K562 (cell line): ENCODE measurements around the gene IMPA2.
"Not testable (repeated sequence)": the region's sequence is repeated elsewhere in the genome, so short reads cannot be mapped to it uniquely, and the experiment has no call there.

Source experiments
- CHD1 ChIP-seq: fragments of 200-600 bp; sonication (generic); IDR thresholded peaks from one replicate; pipeline ENCODE4 v1.6.1; 2012; ENCODE audit warnings: mild to moderate bottlenecking, moderate library complexity, low read length, inconsistent platforms
- EGR1 ChIP-seq: fragments of 450-650 bp; conservative IDR thresholded peaks from 2 replicates; pipeline ENCODE4 v1.6.1; 2017; ENCODE audit warnings: mild to moderate bottlenecking
- FUS ChIP-seq: fragments of 200-400 bp; formaldehyde crosslinking; optimal IDR thresholded peaks from 2 replicates; pipeline ENCODE3; 2017; ENCODE audit warnings: low read depth, low read length
- NFE2L1 ChIP-seq: fragments of 450-650 bp; IDR thresholded peaks from 2 replicates; pipeline ENCODE4 v1.6.1; 2016; ENCODE audit warnings: missing genetic modification characterization, low read depth, mild to moderate bottlenecking, missing compliant biosample characterization, moderate library complexity, borderline replicate concordance
- NR2C2 ChIP-seq, 2 experiments: fragments of 200-800 bp in 1 of 2; sonication (Bioruptor generic) in 1 of 2; sonication (generic) in 1 of 2; formaldehyde crosslinking in 1 of 2; IDR thresholded peaks; 2 replicates each; pipeline versions ENCODE4 v1.6.1 to v1.8.0; 2016 to 2022; ENCODE audit warnings: mild to moderate bottlenecking in 1 of 2, missing compliant biosample characterization in 1 of 2, missing genetic modification characterization in 1 of 2, missing genetic modification reagents in 1 of 2
- SIN3A ChIP-seq, 2 experiments: fragments of 150-350 bp in 1 of 2; IDR thresholded peaks; 2 replicates each; pipeline ENCODE4 v1.6.1; 2011 to 2016; ENCODE audit warnings: borderline replicate concordance in 2 of 2, low read depth in 2 of 2, low read length in 2 of 2, mild to moderate bottlenecking in 2 of 2, moderate library complexity in 2 of 2; ENCODE audit not compliant: control insufficient read depth in 1 of 2
- SREBF2 ChIP-seq: sonication (generic); formaldehyde crosslinking; IDR thresholded peaks from 2 replicates; pipeline ENCODE4 v1.4.0; 2020; ENCODE audit warnings: mild to moderate bottlenecking, missing genetic modification reagents
- TRIM28 ChIP-seq: fragments of 450-650 bp; IDR thresholded peaks from 2 replicates; pipeline ENCODE4 v1.6.1; 2017
- YBX1 ChIP-seq: fragments of 450-650 bp; IDR thresholded peaks from 2 replicates; pipeline ENCODE4 v1.7.1; 2016; ENCODE audit warnings: mild to moderate bottlenecking
- ZNF239 ChIP-seq: fragments of 250-450 bp; sonication (Bioruptor Pico); IDR thresholded peaks from 2 replicates; pipeline ENCODE4 v1.4.0; 2020; ENCODE audit warnings: mild to moderate bottlenecking
- ZNF644 ChIP-seq: fragments of 200-800 bp; sonication (Bioruptor generic); IDR thresholded peaks from 2 replicates; pipeline ENCODE4 v1.6.1; 2016; ENCODE audit warnings: low read depth, missing genetic modification characterization, missing compliant biosample characterization
- TF ChIP-seq, protein P1 (sequence below), 3 experiments: IDR thresholded peaks in 2 of 3; conservative IDR thresholded peaks in 1 of 3; 2 replicates each; pipeline ENCODE4 v1.5.1; 2011 to 2012; ENCODE audit warnings: low read length in 3 of 3, mild to moderate bottlenecking in 3 of 3, control low read depth in 2 of 3, improper control_type of control experiment in 1 of 3, inconsistent platforms in 1 of 3, low read depth in 1 of 3, mixed read lengths in 1 of 3, moderate library complexity in 1 of 3; ENCODE audit not compliant: insufficient read depth in 2 of 3
- TF ChIP-seq, protein P2 (sequence below), 2 experiments: fragments of 450-650 bp; formaldehyde crosslinking in 1 of 2; IDR thresholded peaks; 2 replicates each; pipeline versions ENCODE4 v1.4.0 to v1.6.1; 2014 to 2020; ENCODE audit warnings: mild to moderate bottlenecking in 2 of 2, borderline replicate concordance in 1 of 2, low read depth in 1 of 2

DNA sequence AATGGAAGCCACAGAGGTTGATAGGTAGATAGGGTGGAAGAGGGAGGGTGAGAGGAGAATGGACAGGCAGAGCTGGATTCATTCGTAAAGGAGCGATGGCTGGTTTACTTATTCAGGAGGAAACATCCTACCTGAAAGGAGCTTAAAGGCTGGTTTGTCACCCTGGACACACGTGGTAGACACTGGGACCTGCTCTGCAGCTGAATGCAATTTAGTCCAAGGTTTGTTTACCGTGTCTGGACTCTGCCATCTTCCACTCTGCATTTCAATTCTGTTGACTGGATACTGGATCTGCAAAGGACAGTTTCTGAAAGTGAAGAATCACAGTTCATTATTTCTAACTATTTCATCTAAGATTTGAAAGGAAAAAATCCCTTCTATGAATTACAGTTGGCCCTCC is 96.7 kb downstream of the IMPA2 start:
- not testable (repeated sequence) for TF ChIP-seq CHD1; ZNF644 (tag); EGR1; SIN3A (IDR thresholded peaks at IDR 0.05; ENCODE audit: borderline replicate concordance in 2 of 2, control insufficient read depth in 1 of 2, low read depth in 2 of 2, low read length in 2 of 2); NR2C2 (CRISPR knock-in tag; IDR thresholded peaks at IDR 0.05); NR2C2 (tag; IDR thresholded peaks at IDR 0.05); NFE2L1; ZNF239 (CRISPR knock-in tag); FUS; SREBF2; YBX1; TRIM28
- TF ChIP-seq, protein P1, sequence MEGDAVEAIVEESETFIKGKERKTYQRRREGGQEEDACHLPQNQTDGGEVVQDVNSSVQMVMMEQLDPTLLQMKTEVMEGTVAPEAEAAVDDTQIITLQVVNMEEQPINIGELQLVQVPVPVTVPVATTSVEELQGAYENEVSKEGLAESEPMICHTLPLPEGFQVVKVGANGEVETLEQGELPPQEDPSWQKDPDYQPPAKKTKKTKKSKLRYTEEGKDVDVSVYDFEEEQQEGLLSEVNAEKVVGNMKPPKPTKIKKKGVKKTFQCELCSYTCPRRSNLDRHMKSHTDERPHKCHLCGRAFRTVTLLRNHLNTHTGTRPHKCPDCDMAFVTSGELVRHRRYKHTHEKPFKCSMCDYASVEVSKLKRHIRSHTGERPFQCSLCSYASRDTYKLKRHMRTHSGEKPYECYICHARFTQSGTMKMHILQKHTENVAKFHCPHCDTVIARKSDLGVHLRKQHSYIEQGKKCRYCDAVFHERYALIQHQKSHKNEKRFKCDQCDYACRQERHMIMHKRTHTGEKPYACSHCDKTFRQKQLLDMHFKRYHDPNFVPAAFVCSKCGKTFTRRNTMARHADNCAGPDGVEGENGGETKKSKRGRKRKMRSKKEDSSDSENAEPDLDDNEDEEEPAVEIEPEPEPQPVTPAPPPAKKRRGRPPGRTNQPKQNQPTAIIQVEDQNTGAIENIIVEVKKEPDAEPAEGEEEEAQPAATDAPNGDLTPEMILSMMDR (IDR thresholded peaks at IDR 0.05 in 2 of 3, conservative IDR thresholded peaks at IDR 0.05 in 1 of 3; ENCODE audit: insufficient read depth in 2 of 3, low read depth in 1 of 3, low read length in 3 of 3): not testable (repeated sequence)
- TF ChIP-seq, protein P2, sequence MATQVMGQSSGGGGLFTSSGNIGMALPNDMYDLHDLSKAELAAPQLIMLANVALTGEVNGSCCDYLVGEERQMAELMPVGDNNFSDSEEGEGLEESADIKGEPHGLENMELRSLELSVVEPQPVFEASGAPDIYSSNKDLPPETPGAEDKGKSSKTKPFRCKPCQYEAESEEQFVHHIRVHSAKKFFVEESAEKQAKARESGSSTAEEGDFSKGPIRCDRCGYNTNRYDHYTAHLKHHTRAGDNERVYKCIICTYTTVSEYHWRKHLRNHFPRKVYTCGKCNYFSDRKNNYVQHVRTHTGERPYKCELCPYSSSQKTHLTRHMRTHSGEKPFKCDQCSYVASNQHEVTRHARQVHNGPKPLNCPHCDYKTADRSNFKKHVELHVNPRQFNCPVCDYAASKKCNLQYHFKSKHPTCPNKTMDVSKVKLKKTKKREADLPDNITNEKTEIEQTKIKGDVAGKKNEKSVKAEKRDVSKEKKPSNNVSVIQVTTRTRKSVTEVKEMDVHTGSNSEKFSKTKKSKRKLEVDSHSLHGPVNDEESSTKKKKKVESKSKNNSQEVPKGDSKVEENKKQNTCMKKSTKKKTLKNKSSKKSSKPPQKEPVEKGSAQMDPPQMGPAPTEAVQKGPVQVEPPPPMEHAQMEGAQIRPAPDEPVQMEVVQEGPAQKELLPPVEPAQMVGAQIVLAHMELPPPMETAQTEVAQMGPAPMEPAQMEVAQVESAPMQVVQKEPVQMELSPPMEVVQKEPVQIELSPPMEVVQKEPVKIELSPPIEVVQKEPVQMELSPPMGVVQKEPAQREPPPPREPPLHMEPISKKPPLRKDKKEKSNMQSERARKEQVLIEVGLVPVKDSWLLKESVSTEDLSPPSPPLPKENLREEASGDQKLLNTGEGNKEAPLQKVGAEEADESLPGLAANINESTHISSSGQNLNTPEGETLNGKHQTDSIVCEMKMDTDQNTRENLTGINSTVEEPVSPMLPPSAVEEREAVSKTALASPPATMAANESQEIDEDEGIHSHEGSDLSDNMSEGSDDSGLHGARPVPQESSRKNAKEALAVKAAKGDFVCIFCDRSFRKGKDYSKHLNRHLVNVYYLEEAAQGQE (IDR thresholded peaks at IDR 0.05; ENCODE audit: borderline replicate concordance): not testable (repeated sequence)
- TF ChIP-seq, protein P2 (CRISPR knock-in tag; IDR thresholded peaks at IDR 0.05; ENCODE audit: low read depth): not testable (repeated sequence)
